IPS-20b (cell line): Measurements from ENCODE around the gene NR2E1.

Experiments used
- H3K27ac ChIP-seq: one replicate; pipeline ENCODE4 v1.5.1; 2013; ENCODE audit warnings: low read length
- H3K27me3 ChIP-seq: 2 replicates; pipeline ENCODE4 v1.6.1; 2013; ENCODE audit warnings: mild to moderate bottlenecking, low read length, inconsistent platforms; ENCODE audit not compliant: insufficient read depth
- H3K36me3 ChIP-seq: 2 replicates; pipeline ENCODE4 v1.6.1; 2013; ENCODE audit warnings: low read depth, mild to moderate bottlenecking, inconsistent platforms, low read length, moderate library complexity; ENCODE audit not compliant: insufficient read depth
- H3K4me1 ChIP-seq: 2 replicates; pipeline ENCODE4 v1.6.1; 2013; ENCODE audit warnings: mild to moderate bottlenecking, control low read depth, inconsistent platforms, low read length, moderate library complexity; ENCODE audit not compliant: insufficient read depth
- H3K4me3 ChIP-seq: 2 replicates; pipeline ENCODE4 v1.5.1; 2013; ENCODE audit warnings: mild to moderate bottlenecking, low read length, inconsistent platforms
- H3K9ac ChIP-seq: 2 replicates; pipeline ENCODE4 v1.6.1; 2013; ENCODE audit warnings: low read depth, mild to moderate bottlenecking, inconsistent platforms, low read length, moderate library complexity
- H3K9me3 ChIP-seq: 2 replicates; pipeline ENCODE4 v1.6.1; 2013; ENCODE audit warnings: mild to moderate bottlenecking, low read depth, low read length, inconsistent platforms; ENCODE audit not compliant: insufficient read depth

NR2E1 gene

GRCh38 chr6:108157234-108157980, 8.4 kb upstream of the NR2E1 start:
- Histone ChIP-seq H3K27me3 (peaks cover 100% of the 10 kb centered on the region), H3K36me3 (no peaks in the 10 kb centered on the region), H3K4me3 (peak overlapping the region; percentile 31; the same call in 1 of the 2 replicates), H3K27ac (no peak overlapping the region), H3K9me3 (no peaks in the 10 kb centered on the region), H3K9ac (no peak overlapping the region), H3K4me1 (peaks cover 3% of the 10 kb centered on the region; the same call in 1 of the 2 replicates)

GRCh38 chr6:108157981-108158525, 7.8 kb upstream of the NR2E1 start:
- no peaks in the 10 kb centered on the region; the same call in 1 of the 2 replicates for H3K9me3 ChIP-seq
- peaks cover 3% of the 10 kb centered on the region; the same call in 1 of the 2 replicates for H3K4me1 ChIP-seq
- H3K27me3 ChIP-seq, result peaks cover 100% of the 10 kb centered on the region
- no peaks in the 10 kb centered on the region for H3K36me3 ChIP-seq
- no peak overlapping the region for H3K27ac ChIP-seq
- no peak overlapping the region for H3K9ac ChIP-seq
- H3K4me3 ChIP-seq, result peak overlapping the region; percentile 31; the same call in 1 of the 2 replicates

- Histone ChIP-seq H3K4me1 (peaks cover 3% of the 10 kb centered on the region; the same call in 1 of the 2 replicates), H3K9ac (no peak overlapping the region), H3K36me3 (no peaks in the 10 kb centered on the region), H3K27ac (no peak overlapping the region), H3K27me3 (peaks cover 100% of the 10 kb centered on the region), H3K4me3 (no peak overlapping the region), H3K9me3 (peaks cover 6% of the 10 kb centered on the region; the same call in 1 of the 2 replicates)
Observed at GRCh38 chr6:108159981-108160380, 5.8 kb upstream of the NR2E1 start.

GRCh38 chr6:108161724-108162282, 4.0 kb upstream of the NR2E1 start:
- peaks cover 4% of the 10 kb centered on the region; the same call in 1 of the 2 replicates for H3K4me1 ChIP-seq
- H3K4me3 ChIP-seq, result no peak overlapping the region
- H3K9me3 ChIP-seq, result peaks cover 6% of the 10 kb centered on the region; the same call in 1 of the 2 replicates
- H3K36me3 ChIP-seq, result no peaks in the 10 kb centered on the region
- no peak overlapping the region for H3K27ac ChIP-seq
- no peak overlapping the region for H3K9ac ChIP-seq
- H3K27me3 ChIP-seq, result peaks cover 100% of the 10 kb centered on the region

GRCh38 chr6:108163267-108163643, 2.6 kb upstream of the NR2E1 start:
- H3K36me3 ChIP-seq, result no peaks in the 10 kb centered on the region
- H3K9me3 ChIP-seq, result peaks cover 6% of the 10 kb centered on the region; the same call in 1 of the 2 replicates
- H3K4me3 ChIP-seq, result no peak overlapping the region
- H3K27me3 ChIP-seq, result peaks cover 100% of the 10 kb centered on the region
- no peak overlapping the region for H3K27ac ChIP-seq
- H3K9ac ChIP-seq, result no peak overlapping the region
- peaks cover 9% of the 10 kb centered on the region; the same call in 1 of the 2 replicates for H3K4me1 ChIP-seq

GRCh38 chr6:108163644-108164542, 1.9 kb upstream of the NR2E1 start:
- Histone ChIP-seq H3K9ac (no peak overlapping the region), H3K27me3 (peaks cover 100% of the 10 kb centered on the region), H3K4me1 (peaks cover 9% of the 10 kb centered on the region; the same call in 1 of the 2 replicates), H3K9me3 (peaks cover 6% of the 10 kb centered on the region; the same call in 1 of the 2 replicates), H3K27ac (no peak overlapping the region), H3K4me3 (peak overlapping the region; percentile 57; the same call in 1 of the 2 replicates), H3K36me3 (no peaks in the 10 kb centered on the region)

- H3K27ac ChIP-seq, result no peak overlapping the region
- peak overlapping the region; percentile 57; the same call in 1 of the 2 replicates for H3K4me3 ChIP-seq
- H3K36me3 ChIP-seq, result no peaks in the 10 kb centered on the region
- peaks cover 12% of the 10 kb centered on the region; the same call in 1 of the 2 replicates for H3K4me1 ChIP-seq
- no peak overlapping the region for H3K9ac ChIP-seq
- H3K27me3 ChIP-seq, result peaks cover 100% of the 10 kb centered on the region
- peaks cover 6% of the 10 kb centered on the region; the same call in 1 of the 2 replicates for H3K9me3 ChIP-seq
Observed at GRCh38 chr6:108164543-108164814, 1.3 kb upstream of the NR2E1 start.

GRCh38 chr6:108164815-108165706, 761 bp upstream of the NR2E1 start:
- H3K27ac ChIP-seq, result no peak overlapping the region
- H3K9me3 ChIP-seq, result peaks cover 6% of the 10 kb centered on the region; the same call in 1 of the 2 replicates
- H3K4me3 ChIP-seq, result peak overlapping the region; percentile 57; the same call in 1 of the 2 replicates
- peaks cover 12% of the 10 kb centered on the region; the same call in 1 of the 2 replicates for H3K4me1 ChIP-seq
- no peaks in the 10 kb centered on the region for H3K36me3 ChIP-seq
- peaks cover 100% of the 10 kb centered on the region for H3K27me3 ChIP-seq
- no peak overlapping the region for H3K9ac ChIP-seq

- Histone ChIP-seq H3K4me3 (peak overlapping the region; percentile 46; the same call in 1 of the 2 replicates), H3K4me1 (peaks cover 16% of the 10 kb centered on the region; the same call in 1 of the 2 replicates), H3K27me3 (peaks cover 100% of the 10 kb centered on the region), H3K36me3 (no peaks in the 10 kb centered on the region), H3K9me3 (peaks cover 6% of the 10 kb centered on the region; the same call in 1 of the 2 replicates), H3K9ac (no peak overlapping the region), H3K27ac (no peak overlapping the region)
Observed at GRCh38 chr6:108166664-108167448, 1.0 kb downstream of the NR2E1 start.
